Chondrocyte (in vitro differentiated cells): ENCODE measurements around the gene PNRC1. TPM values are rescaled to one million over a fixed set of nuclear protein-coding genes. Genes with fewer than 3 reads are reported as not detected.

Source experiments
- DNase-seq: peaks from one replicate; pipeline ENCODE4 v3.0.0; 2021; ENCODE audit warnings: mixed read lengths, low spot score
- H3K27ac Mint-ChIP-seq: one replicate; pipeline ENCODE4 v1.8.0; 2021; ENCODE audit warnings: mild to moderate bottlenecking, moderate library complexity, mixed read lengths; ENCODE audit not compliant: unreplicated experiment
- H3K27me3 Mint-ChIP-seq: 2 replicates; pipeline ENCODE4 v1.8.0; 2021; ENCODE audit warnings: low read depth, mixed read lengths
- H3K36me3 Mint-ChIP-seq: 2 replicates; pipeline ENCODE4 v1.8.0; 2021; ENCODE audit warnings: low read depth, mixed read lengths
- H3K4me1 Mint-ChIP-seq: 2 replicates; pipeline ENCODE4 v1.8.0; 2021; ENCODE audit warnings: low read depth, mild to moderate bottlenecking, mixed read lengths
- H3K4me3 Mint-ChIP-seq: one replicate; pipeline ENCODE4 v1.8.0; 2021; ENCODE audit warnings: mild to moderate bottlenecking, moderate library complexity, mixed read lengths; ENCODE audit not compliant: unreplicated experiment
- H3K9me3 Mint-ChIP-seq: 2 replicates; pipeline ENCODE4 v1.8.0; 2021; ENCODE audit warnings: low read depth, mixed read lengths
- total RNA-seq: library from RNA; stranded (reverse); gene quantifications from 3 replicates; pipeline ENCODE4 v1.2.1, GENCODE V29; 2021
- TF ChIP-seq, protein P1 (sequence below): fragments of 200-600 bp; sonication (generic); IDR thresholded peaks from 2 replicates; pipeline ENCODE4 v1.5.0; 2021; ENCODE audit warnings: antibody characterized with exemption, mild to moderate bottlenecking, moderate library complexity

PNRC1 gene
- total RNA-seq, 1 donor from 2014 or later = 115 TPM

- no peaks in the 10 kb centered on the region for H3K36me3 Mint-ChIP-seq
- DNase-seq = no peak
- no peak overlapping the region for H3K27ac Mint-ChIP-seq
- H3K4me3 Mint-ChIP-seq = no peak overlapping the region
- H3K27me3 Mint-ChIP-seq = no peaks in the 10 kb centered on the region
- peaks cover 18% of the 10 kb centered on the region for H3K4me1 Mint-ChIP-seq
- no peaks in the 10 kb centered on the region for H3K9me3 Mint-ChIP-seq
- TF ChIP-seq, protein P1, sequence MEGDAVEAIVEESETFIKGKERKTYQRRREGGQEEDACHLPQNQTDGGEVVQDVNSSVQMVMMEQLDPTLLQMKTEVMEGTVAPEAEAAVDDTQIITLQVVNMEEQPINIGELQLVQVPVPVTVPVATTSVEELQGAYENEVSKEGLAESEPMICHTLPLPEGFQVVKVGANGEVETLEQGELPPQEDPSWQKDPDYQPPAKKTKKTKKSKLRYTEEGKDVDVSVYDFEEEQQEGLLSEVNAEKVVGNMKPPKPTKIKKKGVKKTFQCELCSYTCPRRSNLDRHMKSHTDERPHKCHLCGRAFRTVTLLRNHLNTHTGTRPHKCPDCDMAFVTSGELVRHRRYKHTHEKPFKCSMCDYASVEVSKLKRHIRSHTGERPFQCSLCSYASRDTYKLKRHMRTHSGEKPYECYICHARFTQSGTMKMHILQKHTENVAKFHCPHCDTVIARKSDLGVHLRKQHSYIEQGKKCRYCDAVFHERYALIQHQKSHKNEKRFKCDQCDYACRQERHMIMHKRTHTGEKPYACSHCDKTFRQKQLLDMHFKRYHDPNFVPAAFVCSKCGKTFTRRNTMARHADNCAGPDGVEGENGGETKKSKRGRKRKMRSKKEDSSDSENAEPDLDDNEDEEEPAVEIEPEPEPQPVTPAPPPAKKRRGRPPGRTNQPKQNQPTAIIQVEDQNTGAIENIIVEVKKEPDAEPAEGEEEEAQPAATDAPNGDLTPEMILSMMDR = no peak
These were observed 35.6 kb upstream of the PNRC1 start for GRCh38 chr6:89045011-89045387.

- TF ChIP-seq, protein P1 = no peak
- H3K4me3 Mint-ChIP-seq = no peak overlapping the region
- no peaks in the 10 kb centered on the region for H3K9me3 Mint-ChIP-seq
- DNase-seq = no peak
- no peak overlapping the region for H3K27ac Mint-ChIP-seq
- peaks cover 24% of the 10 kb centered on the region for H3K4me1 Mint-ChIP-seq
- H3K27me3 Mint-ChIP-seq = no peaks in the 10 kb centered on the region
- H3K36me3 Mint-ChIP-seq = no peaks in the 10 kb centered on the region
These were observed 35.0 kb upstream of the PNRC1 start for GRCh38 chr6:89045576-89045975.

DNA sequence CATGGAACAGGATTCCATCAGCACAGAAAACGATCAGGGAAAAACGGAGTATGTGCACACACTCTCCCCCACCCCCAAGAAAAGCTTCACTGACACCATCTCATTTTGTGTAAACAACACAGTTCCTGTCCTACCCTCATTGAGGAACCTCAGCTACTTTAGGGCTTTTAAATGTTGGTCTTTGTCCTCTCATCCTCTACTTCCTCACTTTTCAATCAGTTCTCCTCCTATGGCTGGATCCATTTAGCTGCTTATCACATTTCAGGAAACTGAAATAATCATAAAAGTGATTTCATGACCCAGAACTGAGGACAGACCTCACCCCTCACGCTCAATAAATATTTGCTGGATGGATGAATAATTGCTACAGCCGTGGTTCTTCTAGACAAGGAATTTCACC is 33.1 kb upstream of the PNRC1 start:
- H3K4me1 Mint-ChIP-seq = peaks cover 25% of the 10 kb centered on the region
- no peaks in the 10 kb centered on the region for H3K27me3 Mint-ChIP-seq
- no peaks in the 10 kb centered on the region for H3K9me3 Mint-ChIP-seq
- H3K4me3 Mint-ChIP-seq = no peak overlapping the region
- TF ChIP-seq, protein P1 = no peak
- DNase-seq = no peak
- no peaks in the 10 kb centered on the region for H3K36me3 Mint-ChIP-seq
- no peak overlapping the region for H3K27ac Mint-ChIP-seq

- H3K4me1 Mint-ChIP-seq = peaks cover 25% of the 10 kb centered on the region
- TF ChIP-seq, protein P1 = no peak
- H3K27me3 Mint-ChIP-seq = no peaks in the 10 kb centered on the region
- no peaks in the 10 kb centered on the region for H3K36me3 Mint-ChIP-seq
- DNase-seq = no peak
- no peaks in the 10 kb centered on the region for H3K9me3 Mint-ChIP-seq
- no peak overlapping the region for H3K4me3 Mint-ChIP-seq
- H3K27ac Mint-ChIP-seq = no peak overlapping the region
These were observed 32.1 kb upstream of the PNRC1 start for GRCh38 chr6:89048288-89048923.

GRCh38 chr6:89048985-89049384 is 31.6 kb upstream of the PNRC1 start:
- TF ChIP-seq, protein P1 = no peak
- H3K27me3 Mint-ChIP-seq = no peaks in the 10 kb centered on the region
- DNase-seq = no peak
- H3K36me3 Mint-ChIP-seq = no peaks in the 10 kb centered on the region
- no peaks in the 10 kb centered on the region for H3K9me3 Mint-ChIP-seq
- H3K4me3 Mint-ChIP-seq = no peak overlapping the region
- peaks cover 25% of the 10 kb centered on the region for H3K4me1 Mint-ChIP-seq
- H3K27ac Mint-ChIP-seq = no peak overlapping the region
